ENCODE measurements around the gene PTPRK. TPM values are rescaled to one million over a fixed set of nuclear protein-coding genes. Genes with fewer than 3 reads are reported as not detected.
"Not testable (repeated sequence)": the region's sequence is repeated elsewhere in the genome, so short reads cannot be mapped to it uniquely, and the experiment has no call there.

PTPRK gene
- total RNA-seq, 1 donor from 2014 or later: 1.9 TPM

GRCh38 chr6:127939442-127940066, 580.8 kb downstream of the PTPRK start:
- intact Hi-C loops (cut with micrococcal nuclease): loop anchor here (1.0 kb wide), 1 partner anchor 12 kb away; no protein-coding TSS in a partner anchor

DNA sequence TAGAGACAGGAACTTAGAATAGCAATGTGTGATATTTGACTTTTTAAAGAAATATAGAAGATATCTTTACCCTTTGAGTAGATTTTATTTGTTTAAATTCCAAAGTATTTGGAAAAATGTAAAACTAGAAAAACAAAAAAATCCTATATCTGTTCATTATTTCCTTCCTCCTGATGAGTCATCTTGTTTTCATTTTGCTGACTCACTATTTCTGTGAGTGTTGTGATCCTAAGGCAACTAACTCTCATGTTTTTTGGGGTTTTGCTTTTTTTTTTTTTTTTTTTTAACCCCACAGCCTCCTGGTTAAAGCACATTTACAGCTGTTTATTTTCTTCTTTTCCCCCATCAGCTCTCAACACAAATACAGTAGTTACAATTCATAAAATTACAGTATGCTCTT, 581.7 kb downstream of the PTPRK start:
- intact Hi-C loops (cut with micrococcal nuclease): loop anchor here (1.0 kb wide), 2 partner anchors 13 to 20 kb away; no protein-coding TSS in a partner anchor

- intact Hi-C loops (cut with micrococcal nuclease): loop anchor here (1.0 kb wide), 1 partner anchor 19 kb away; no protein-coding TSS in a partner anchor
Measured at GRCh38 chr6:127937747-127938146, 582.7 kb downstream of the PTPRK start.

- intact Hi-C loops (cut with micrococcal nuclease): no loop called here
Measured at GRCh38 chr6:127937102-127937501, 583.3 kb downstream of the PTPRK start.

DNA sequence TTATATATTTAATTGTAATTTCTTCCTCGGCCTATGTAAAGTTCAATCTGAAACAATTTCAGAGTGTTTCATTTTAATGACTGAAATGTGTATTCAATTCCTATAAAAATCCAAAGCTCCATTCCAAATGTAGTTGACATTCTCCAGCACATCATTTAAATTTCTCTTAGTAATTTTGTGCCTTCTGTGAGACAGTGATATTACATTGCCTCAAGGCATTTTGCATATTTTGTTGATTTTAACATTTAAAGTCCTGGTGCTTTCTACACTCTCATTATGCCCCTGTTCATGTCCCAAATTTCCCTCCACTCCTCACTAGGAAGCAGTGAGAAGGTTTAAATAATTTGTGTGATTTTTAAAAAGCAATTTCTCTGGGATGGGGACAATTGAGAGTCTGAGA, 585.4 kb downstream of the PTPRK start:
- intact Hi-C loops (cut with micrococcal nuclease): loop anchor here (1.0 kb wide), 9 partner anchors 11 to 324 kb away; partner anchors contain the start of gene THEMIS

DNA sequence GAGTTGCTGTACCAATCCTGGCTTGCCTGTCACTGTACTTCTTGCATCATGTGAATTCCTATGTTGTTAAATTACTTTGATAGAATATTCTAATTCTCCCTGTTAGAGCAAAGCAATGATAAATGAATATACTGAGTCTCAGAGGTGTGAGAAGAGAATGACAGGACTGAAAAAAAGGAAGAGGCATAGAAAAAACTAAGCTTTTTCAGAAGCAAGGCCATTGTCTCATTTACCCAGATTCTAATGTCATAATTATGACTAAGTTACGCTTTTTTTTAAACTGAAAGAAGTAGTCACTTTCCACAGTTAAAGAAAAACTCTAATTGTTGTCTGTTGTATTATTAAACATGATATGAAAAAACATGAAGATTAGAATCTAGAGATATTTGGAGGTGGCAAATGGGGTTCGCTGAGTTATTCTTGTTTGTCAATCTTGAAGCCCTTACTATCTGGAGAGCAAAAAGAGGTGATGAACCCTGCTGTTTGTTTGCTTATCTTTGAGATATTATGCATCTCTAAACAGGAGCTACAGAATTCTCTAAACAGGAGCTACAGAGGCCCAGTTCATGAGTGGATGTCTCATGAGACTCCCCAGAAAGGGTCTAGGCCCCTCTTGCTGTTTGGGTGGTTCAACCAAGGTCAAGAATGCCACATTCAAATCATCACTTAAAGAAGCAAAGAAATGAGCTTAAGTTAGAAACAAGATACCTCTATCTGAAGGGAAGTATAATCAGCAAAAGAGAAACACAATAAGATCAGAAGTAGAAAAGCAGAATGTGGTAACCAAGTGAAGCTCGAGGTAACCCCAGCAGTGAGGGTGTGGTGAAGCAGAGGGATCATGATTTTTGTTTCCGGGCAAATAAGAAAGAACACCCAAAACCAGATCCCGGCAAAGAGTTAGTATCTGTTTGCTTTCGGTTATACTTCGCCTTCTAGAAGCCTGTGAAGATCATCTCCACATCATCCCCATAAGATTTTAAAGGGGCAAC, 586.3 kb downstream of the PTPRK start:
- intact Hi-C loops (cut with micrococcal nuclease): loop anchor here (1.0 kb wide), 9 partner anchors 10 to 325 kb away; partner anchors contain the start of gene THEMIS

DNA sequence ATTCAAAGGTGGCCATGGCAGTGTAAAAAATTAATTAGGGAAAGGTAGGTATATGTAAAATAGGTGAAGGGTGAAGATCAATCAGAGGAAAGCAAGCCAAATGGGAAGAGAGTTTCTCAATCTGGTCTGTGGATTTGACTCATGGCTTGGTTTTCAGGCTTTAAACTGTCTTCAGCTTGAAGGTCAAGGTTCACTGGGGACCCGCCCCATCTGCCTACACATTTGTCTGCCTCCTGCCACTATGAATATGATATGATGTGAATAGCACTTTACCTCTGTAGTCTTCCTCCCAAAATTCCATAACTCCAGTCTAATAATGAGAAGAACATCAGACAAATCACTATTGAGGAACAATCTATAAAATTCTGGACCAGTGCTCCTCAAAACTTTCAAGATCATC, 587.3 kb downstream of the PTPRK start:
- intact Hi-C loops (cut with micrococcal nuclease): no loop called here

GRCh38 chr6:127932708-127933107, 587.7 kb downstream of the PTPRK start:
- intact Hi-C loops (cut with micrococcal nuclease): no loop called here

- intact Hi-C loops (cut with micrococcal nuclease): not testable (repeated sequence)
Measured at GRCh38 chr6:127926441-127926840, 594.0 kb downstream of the PTPRK start.

DNA sequence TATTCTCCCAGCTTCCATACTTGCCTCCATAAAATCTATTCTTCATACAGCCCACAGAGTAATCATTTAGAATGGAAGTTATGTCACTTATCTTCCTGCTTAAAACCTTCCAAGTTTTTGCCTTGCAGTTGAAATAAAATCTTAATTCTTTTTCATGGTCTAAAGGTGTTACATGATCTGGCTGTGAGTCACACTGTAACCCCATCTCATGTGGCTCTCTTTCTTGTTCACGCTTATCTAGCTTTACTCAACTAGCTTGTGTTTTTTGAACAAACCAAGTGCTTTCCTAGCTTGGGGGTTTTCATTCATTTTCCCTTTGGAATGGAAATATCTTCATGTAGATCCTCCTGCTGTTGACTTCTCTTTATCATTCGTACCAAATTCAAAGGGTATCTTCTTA, 596.0 kb downstream of the PTPRK start:
- intact Hi-C loops (cut with micrococcal nuclease): loop anchor here (1.0 kb wide), 1 partner anchor 10 kb away; no protein-coding TSS in a partner anchor

GRCh38 chr6:127924031-127924430, 596.4 kb downstream of the PTPRK start:
- intact Hi-C loops (cut with micrococcal nuclease): loop anchor here (1.0 kb wide), 1 partner anchor 10 kb away; no protein-coding TSS in a partner anchor

- intact Hi-C loops (cut with micrococcal nuclease): loop anchor here (1.0 kb wide), 1 partner anchor 12 kb away; no protein-coding TSS in a partner anchor
Measured at GRCh38 chr6:127923135-127923534, 597.3 kb downstream of the PTPRK start.

- intact Hi-C loops (cut with micrococcal nuclease): no loop called here
Measured at GRCh38 chr6:127921982-127922381, 598.4 kb downstream of the PTPRK start.

GRCh38 chr6:127920804-127921203, 599.6 kb downstream of the PTPRK start:
- intact Hi-C loops (cut with micrococcal nuclease): no loop called here
